Measurements from ENCODE around the gene SSPN.

Gene SSPN, protein sequence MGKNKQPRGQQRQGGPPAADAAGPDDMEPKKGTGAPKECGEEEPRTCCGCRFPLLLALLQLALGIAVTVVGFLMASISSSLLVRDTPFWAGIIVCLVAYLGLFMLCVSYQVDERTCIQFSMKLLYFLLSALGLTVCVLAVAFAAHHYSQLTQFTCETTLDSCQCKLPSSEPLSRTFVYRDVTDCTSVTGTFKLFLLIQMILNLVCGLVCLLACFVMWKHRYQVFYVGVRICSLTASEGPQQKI

DNA sequence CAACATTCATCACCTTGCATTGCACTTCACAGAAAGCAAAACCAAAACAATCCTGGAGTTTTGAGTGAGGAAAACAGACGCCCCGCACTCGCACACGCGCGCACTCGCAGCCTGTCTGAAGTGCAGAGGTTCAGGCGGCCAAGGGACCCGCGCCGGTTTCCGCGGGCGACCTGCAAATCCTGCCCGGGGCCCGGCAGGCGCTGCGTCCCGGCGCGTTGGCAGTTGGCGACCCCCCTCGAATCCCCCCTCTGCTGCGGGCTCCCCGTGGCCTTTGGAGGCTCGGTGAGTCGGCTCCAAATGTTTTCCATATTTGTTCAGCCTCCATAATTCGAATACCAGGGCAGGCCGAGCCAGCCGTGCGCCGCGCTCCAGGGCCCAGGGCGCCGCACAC lies at the start of gene SSPN:
SSPN (plus strand) TSS at position 324 of the 391 bp plus-strand sequence. CDS start 100 bp downstream, outside the sequence.
- no peak for DNase-seq (ENCODE audit: low read depth)

DNA sequence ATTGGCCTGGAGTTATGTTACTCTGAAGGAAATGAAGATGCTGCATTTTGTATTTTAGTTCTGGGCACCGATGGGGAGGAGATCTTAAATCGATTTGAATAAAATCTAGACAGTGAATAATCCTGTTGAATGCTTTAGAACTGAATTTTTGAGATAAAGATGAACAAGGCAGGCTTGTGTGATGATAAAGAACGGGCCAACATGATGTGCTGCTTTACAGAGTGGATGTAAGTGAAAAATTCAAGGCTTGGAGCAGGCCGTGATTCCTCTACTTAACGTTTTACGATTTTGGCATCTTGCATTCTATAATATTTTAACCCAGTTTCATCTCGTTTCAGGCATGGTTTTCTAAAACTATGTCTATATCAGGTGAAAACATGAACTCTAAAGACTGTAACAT lies 47.1 kb upstream of the SSPN start:
- no peak for DNase-seq (ENCODE audit: low read depth)

DNA sequence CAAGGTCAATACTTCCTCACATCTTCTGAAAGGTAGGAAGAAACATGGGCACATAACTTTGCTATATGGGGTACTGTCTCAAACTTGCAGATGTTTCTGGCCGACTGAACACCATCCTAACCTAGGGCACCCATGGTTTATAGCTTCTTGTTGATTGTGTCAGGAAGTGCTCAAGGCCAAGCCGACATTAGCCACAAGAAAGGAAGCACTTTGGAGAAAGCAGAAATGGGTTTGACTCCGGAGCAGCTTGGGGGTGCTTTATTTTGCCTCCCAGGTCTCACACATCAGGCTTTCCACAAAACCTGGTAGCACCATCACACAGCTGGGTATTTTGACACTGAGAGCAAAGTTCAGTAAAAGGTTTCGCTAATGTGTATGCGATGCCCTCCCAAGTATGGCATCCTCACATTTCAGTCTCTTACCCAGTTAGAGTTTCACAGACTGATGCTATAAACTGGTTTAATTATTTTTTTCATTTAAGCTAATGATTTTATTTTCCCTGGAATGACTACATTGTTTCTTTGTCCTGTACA lies 45.3 kb upstream of the SSPN start:
- DNase-seq (ENCODE audit: low read depth) = no peak

DNA sequence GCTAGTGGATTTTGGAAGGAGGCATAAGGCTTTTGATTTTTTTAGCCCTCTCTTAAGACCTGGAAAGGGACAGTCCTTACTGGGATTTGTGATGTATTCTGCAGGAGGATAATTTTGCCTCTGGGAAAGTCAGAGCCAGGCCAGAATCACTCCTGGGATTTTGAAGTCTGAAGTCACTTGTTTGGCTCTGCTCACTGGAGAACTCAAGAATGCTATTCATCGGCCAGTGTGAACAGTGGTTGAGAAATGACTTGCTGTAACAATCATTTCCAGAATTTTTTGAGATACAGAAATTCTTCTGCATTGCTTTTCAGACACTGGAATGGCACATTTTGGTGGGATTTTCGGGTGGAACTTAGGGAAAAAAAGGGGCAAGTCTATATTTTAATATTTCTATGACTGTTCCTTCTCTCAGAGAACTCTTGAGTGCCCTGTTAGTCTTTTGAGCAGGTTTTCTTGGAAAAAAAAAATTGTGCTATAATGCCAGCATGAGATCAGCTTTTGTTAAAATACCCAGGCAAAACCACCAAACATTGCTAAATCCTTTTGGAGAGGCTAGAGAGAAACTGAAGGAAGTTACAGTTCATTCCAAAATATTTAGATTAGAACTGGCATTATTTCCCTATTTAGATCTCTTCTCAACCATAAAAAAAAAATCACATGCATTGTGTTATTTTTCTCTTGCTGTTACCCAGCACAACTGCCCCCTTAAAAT lies 44.5 kb upstream of the SSPN start:
- DNase-seq (ENCODE audit: low read depth) = no peak

DNA sequence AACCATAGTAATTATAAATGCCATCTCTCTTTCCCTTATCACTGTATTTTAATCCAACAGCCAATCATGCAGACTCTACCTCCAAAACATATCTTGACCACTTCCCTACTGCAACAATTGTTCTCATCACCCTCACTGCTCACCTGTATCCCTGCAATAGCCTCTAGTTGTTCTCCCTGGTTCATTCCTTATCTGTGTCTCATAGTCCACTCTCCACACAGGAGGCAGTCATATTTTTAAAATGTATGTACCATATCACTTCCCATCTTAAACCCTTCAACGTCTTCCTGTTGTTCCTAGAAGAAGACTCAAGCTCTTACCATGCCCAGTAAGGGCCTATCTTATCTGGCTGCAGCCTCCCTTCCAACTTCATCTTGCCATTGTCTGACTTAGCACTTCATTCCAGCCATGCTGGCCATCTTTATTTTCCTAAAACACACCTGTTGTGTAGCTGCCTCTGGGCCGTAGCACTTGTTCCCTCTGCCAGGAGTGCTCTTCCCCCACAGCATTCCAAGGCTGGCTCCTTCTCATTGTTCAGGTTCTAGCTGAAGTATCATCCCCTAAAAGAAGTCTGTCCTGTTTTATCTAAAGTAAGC lies 42.8 kb upstream of the SSPN start:
- no peak for DNase-seq (ENCODE audit: low read depth)

DNA sequence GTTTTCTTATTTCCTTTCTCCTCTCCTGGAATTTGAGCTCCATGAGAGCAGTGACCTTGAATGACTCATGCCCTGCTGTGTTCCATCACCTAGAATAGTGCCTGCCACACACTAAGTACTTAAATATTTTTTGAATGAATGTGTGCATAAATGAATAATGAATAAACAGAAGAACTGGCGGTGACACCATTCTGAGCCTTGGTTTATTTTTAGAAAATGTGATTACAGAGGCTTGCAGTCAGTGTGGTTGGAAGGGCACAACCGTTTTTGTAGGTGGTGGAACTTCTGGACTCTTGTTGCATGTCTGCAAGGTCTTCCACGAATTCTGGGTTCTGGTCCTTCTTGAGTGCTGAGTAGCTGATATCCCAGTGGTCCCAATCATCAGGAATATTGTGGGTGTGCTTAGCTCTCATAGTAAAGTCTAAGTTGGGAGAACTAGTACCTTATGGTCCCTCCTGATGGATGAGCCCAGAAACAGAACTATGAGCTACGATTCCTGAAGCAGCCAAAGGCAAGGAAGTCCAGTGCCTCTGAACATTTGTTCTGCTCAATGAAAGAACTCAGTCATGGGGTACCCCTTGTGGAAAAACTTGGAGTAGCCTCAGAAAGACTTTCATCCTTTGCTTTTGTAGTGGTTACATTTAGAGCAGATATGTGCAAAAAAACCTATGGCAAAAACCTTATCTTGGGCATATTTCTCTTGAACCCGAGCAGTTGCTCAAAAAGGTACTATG lies 41.8 kb upstream of the SSPN start:
- no peak for DNase-seq (ENCODE audit: low read depth)

DNA sequence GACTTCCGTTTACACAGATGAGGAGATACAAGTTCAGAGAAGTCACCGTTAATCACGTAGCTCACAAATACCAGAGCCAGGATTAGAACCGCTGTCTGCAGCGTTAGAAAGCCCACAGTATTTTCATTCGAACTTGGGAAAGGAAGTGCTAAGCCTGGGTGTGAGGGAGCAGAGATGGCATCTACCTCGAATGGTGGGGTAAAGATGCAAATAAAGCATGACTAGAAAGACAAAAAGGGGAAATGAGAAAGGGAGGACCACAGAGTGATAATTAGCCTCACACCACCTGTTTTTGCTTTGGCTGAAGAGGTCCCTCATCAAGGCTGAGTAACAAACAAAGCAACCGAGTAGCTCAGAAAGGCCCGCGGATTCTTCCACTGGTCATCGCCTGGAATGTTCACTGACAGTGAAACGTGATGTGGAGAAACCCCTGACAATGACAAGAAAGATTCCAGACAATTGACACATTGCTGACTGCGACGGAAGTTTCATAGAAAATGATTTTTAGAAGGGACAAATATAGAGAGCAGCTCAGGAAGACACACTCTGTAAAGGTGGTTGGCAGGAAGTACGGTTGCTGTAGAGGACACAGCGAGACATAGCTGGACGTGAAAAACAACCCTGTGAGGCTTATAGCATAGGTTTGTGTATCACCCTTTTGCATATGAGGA lies 39.0 kb upstream of the SSPN start:
- DNase-seq (ENCODE audit: low read depth) = no peak

DNA sequence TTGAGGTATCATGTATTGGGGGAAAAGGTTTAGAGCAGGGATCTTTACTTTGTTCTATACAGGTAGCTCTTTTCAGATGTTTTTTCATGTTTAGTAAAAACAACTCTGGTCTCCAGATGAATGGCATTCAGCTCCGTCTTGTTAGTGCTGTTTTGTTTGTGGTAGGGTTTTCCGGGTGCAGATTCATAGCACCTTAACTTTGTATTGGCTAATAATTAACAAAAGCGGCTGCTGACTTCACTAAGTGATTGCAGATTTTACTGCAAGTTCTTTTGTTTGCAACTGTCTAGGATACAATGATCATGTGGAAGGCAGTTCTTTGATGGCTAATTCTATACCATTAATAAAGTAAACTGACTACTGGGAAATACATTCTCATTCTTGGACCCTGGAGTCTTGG lies 38.4 kb upstream of the SSPN start:
- no peak for DNase-seq (ENCODE audit: low read depth)

DNA sequence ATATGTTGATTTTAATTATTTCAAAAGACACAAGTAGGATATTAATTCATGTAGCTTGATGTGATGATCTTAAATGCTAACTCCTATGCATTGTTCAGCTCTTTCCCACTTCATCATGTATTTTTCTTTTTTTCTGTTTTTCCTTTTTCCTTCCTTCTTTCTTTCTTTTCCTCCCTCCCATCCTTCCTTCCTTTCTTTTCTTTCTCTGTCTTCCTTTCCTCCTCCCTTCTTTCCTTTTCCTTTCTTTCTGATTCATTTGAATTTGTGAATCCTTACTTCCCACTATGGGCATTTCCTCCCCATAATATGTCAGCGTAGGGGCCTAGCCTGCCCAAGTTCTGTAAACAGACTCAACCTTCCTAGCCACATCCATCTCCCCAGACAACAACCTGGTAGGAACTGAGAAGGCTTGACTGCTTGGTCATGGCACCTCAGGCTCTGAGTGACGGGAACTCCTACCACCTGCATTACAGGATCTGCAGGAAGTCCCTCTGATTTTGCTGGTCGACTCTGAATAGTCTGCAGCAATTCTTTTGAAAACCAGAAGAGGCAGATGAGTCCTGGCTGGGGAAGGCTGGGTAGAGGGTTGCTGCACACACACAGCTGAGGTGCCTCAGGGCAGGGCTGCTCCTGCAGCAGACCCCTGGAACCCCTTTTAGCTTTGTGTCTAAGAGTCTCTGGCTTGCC lies 37.2 kb upstream of the SSPN start:
- DNase-seq (ENCODE audit: low read depth) = no peak

DNA sequence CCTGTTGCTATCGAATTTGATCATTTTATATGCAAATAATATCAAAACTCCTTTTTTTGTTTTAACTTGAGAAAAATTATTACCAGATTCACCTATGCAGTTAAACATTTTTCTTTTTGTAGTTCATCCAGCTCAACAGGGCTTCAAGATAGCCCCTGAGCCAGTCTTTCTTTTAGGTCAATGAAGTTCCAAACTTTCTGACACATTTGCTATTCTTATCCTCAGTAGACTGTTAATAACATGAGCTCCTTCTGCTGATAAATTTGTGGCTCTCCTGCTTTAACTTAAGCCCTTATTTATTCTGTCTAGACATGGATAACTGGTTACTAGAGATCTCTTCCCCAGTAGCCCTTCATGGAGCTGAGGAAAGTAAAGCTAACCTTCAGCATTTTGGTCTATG lies 33.2 kb upstream of the SSPN start:
- DNase-seq (ENCODE audit: low read depth) = no peak

DNA sequence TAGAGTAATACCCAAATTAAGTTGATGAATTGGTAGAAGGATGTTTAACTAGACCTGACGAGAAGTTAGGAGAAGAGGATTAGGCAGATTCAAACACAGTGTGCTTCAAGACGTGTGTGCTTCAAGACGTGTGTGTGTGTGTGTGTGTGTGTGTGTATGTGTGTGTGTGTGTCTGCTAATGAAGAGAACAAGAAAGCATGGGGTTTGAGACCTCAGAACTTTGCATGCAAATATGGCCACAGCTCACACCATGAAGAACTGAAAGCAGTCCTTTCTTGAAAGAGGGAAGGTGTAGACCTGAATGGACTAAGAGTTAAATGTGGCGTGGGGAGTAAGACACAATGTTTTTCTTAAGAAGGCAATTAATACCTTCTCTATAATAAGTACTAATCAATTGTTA lies 32.5 kb upstream of the SSPN start:
- no peak for DNase-seq (ENCODE audit: low read depth)

DNA sequence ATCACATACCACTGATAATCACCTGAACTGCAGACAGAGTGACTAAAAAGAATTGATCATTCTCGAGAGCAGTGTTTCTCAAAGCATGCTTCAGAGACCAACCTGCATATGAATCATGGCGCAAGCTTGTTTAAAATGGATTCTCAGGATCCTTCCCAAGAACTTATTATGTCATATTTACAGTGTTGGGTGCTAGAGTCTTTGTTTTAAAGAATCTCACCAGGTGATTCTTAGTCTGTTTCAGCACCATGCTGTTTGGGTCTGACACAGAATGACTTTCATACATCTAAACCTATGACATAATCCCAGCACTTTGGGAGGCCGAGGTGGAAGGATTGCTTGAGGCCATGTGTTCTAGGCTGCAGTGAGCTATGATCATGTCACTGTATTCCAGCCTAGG lies 31.3 kb upstream of the SSPN start:
- no peak for DNase-seq (ENCODE audit: low read depth)

DNA sequence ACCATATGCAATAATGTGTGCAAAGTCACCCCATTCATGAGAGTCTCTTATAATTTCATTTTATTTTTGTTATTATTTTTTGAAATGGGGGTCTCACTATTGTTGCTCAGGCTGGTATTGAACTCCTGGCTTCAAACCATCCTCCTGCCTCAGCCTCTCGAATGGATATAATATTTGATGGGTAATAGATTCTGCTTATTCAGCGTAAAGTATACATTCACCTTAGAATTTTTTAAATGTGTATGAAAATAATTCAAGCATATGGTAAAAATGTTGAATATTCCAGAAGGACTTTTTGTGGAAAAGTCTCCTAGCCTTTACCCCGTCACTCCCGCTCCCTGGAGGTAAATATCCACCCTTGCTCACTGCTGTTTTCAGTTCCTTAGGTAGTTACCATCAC lies 23.4 kb upstream of the SSPN start:
- DNase-seq (ENCODE audit: low read depth) = no peak

DNA sequence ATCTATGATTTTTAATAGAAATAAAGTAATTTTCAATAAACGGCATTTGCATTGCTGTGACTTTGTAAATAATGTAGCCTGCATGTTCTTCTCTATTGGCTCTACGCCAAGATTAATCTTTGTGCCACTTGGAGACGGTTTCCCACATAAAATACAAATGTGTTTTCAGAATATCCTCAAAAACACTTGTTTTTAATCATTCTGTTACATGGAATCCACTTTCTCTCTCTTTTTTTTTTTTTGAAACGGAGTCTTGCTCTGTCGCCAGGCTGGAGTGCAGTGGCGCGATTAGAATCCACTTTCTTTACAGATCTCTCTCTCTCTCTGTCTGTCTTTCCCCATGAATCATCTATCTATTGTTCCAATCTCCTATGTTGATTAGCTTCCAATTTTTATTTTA lies 22.8 kb upstream of the SSPN start:
- DNase-seq (ENCODE audit: low read depth) = no peak

DNA sequence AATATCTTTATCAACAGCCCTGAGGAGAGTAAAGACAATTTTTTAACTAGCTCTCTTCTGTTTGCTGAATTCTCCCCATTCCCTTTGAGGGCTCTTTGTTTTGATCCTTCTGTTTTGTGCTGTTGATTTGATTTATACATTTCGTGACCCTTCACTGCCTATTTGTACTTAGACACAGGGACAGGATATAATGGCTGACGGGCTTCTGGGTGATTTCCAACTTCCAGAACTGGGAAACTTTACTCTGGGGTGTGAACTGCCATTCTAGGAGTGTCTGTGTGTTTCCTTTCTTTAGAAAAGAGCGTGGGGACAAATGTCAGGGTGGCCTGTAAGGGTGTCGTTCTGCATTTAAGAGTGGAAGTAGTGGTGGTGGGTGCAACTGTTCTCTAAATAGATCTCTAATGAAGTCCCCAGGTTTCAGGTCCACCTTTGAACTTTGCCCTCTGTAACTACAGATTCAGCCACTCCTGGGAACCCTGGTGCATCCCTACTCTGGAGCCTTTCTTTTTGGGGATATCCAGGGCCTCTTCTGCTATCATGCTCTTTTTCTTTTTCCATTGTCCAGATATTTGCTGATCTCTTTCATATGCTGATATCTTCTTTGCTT lies 22.3 kb upstream of the SSPN start:
- DNase-seq (ENCODE audit: low read depth) = no peak

DNA sequence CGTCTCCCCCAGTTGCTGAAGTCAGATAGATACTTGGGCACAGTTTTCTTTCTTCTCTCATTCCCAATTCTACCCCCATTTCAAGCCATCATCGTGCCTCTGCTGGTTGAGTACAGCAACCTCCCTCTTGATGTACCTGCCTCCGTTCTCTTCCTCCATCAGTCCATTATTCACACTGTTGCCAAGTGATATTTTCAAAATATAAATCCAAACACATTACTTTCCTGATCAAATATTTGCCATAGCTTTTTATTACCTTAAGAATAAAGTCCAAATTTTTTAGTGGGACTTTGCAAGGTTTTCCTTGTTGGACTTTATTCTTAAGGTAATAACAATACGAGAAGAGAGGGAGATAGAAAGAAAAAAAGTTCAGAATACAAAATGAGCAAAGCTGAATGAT lies 18.6 kb upstream of the SSPN start:
- DNase-seq (ENCODE audit: low read depth) = no peak

DNA sequence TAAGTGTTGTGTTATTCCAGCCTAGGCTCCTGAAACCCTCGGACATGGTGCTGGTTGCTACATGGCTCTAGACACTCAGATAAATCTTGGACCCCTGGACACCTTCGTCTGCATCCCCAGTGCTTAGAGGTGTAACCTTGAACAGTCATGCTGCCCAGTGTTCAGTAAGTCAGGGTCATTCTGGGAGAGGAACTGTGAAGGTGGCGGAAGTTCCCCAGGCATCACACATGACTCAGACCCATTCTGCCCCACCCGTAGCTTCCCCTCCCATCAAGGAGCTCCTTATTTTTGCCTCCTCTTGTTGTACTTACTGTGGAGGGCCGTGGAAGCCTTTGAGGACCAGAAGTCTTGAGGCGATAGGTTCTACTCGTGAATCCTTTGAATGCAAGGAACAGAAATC lies 18.1 kb upstream of the SSPN start:
- DNase-seq (ENCODE audit: low read depth) = no peak

DNA sequence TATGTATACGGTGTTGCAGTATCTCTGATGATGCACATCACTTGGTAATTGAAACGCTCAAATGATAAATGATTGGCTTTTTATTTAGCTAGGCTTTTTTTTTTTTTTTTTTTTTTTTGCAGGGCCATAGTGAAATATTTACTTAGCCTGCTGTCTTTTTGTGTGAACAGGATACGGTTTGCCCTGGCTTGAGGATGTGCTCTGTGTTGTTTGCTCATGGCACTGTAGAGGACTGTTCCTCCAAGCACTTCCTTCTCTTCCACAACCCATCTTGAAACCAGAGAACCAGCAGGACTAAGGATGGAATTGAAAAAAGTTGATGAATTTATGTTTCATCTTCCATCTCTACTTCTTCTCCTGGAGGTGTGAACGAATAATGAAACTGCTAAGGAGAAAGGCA lies 15.5 kb upstream of the SSPN start:
- DNase-seq (ENCODE audit: low read depth) = no peak

DNA sequence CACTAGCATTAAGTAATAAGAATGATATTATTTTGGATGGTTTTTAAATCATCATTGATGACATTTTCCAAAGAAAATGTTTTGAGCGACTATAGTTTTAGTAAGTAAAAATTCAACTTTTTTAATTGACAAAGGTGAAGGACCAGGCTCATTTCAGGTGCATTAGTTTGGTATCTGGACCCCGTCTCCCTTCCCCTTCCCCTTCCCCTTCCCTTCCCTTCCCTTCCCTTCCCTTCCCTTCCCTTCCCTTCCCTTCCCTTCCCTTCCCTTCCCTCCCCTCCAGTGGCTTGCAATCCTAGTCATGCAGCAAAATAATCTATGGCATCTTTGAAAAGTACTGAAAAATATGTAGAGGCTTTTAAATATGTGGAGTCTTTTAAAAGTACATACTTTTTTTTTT lies 13.0 kb upstream of the SSPN start:
- no peak for DNase-seq (ENCODE audit: low read depth)

DNA sequence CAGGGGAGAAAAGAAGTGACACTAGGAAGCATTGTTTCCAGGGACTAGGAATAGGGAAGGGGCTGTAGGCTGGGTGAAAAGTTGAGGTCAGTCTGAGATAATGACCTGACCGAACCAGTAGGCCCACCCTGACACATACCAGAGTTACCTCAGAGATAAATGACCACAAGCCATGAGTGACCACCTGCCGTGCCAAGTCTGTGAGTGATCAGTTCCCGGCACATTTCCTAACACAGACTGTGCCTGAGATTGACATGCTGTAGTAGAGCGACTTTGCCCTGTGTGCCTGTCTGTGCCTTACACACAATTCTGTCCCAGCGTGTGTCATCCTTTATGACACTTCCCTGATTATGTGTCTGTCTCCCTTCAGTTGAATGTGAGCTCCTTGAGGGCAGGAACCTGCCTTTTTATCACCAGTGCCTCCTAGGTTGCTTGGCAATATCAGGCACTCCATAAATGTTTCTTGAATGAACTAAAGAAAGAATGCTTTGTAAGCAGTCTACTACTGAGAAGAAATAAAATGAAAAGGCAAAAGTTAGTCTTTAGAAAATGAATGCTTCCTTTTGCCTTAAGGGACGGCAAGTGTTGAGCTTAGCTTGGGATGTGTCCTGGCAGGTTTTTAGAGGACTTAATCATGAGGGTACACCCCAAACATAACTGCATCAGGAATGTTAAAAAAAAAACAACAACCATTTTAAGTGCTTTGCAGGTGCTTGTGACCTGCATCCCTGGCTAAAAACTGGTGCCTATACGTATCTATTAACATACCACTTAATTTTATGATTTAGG lies 9.6 kb upstream of the SSPN start:
- DNase-seq (ENCODE audit: low read depth) = no peak

All from activated T-cell treated with anti-CD3 and anti-CD28 coated beads for 1 hour (primary cell).